Neural cell (in vitro differentiated cells): ENCODE data around the gene TFF2. TPM values are rescaled to one million over a fixed set of nuclear protein-coding genes. Genes with fewer than 3 reads are reported as not detected.

Source experiments
- H2AFZ ChIP-seq: fragments of 200-600, 300-800 bp; sonication (generic), shearing (Covaris generic); 2 replicates; pipeline ENCODE4 v1.6.0; 2014; ENCODE audit warnings: low read depth, mild to moderate bottlenecking, antibody characterized with exemption, low read length, moderate library complexity
- H3F3A ChIP-seq: fragments of 200-600 bp; shearing (Covaris generic); 2 replicates; pipeline ENCODE4 v1.6.1; 2016; ENCODE audit warnings: mild to moderate bottlenecking, moderate library complexity, mixed read lengths, antibody characterized with exemption, low read length; ENCODE audit not compliant: insufficient read depth, poor library complexity, severe bottlenecking
- H3K27ac ChIP-seq: fragments of 200-600, 300-800 bp; sonication (generic), shearing (Covaris generic); 2 replicates; pipeline ENCODE4 v1.5.1; 2014; ENCODE audit warnings: mild to moderate bottlenecking, low read length, moderate library complexity
- H3K27me3 ChIP-seq: fragments of 300-800, 200-600 bp; sonication (generic), shearing (Covaris generic); 2 replicates; pipeline ENCODE4 v1.6.0; 2014; ENCODE audit warnings: mild to moderate bottlenecking, low read depth, low read length, moderate library complexity; ENCODE audit not compliant: insufficient read depth
- H3K36me3 ChIP-seq: fragments of 300-800, 200-600 bp; sonication (generic), shearing (Covaris generic); 2 replicates; pipeline ENCODE4 v1.5.1; 2014; ENCODE audit warnings: mild to moderate bottlenecking, antibody characterized with exemption, low read length, moderate library complexity; ENCODE audit not compliant: insufficient read depth
- H3K4me2 ChIP-seq: fragments of 300-800, 200-600 bp; sonication (generic), shearing (Covaris generic); 2 replicates; pipeline ENCODE4 v1.6.0; 2014; ENCODE audit warnings: mild to moderate bottlenecking, low read length
- H3K4me3 ChIP-seq: fragments of 300-800, 200-600 bp; sonication (generic), shearing (Covaris generic); 2 replicates; pipeline ENCODE4 v1.5.1; 2014; ENCODE audit warnings: mild to moderate bottlenecking, low read length, moderate library complexity
- H3K79me2 ChIP-seq: fragments of 200-600 bp; shearing (Covaris generic); replicated peaks from 2 replicates; pipeline ENCODE4 v1.6.0; 2014; ENCODE audit warnings: mild to moderate bottlenecking, low read length, moderate library complexity; ENCODE audit not compliant: insufficient read depth
- H3K9ac ChIP-seq: fragments of 300-800, 200-600 bp; sonication (generic), shearing (Covaris generic); 2 replicates; pipeline ENCODE4 v1.6.1; 2016; ENCODE audit warnings: mild to moderate bottlenecking, low read length, mixed read lengths
- H3K9me2 ChIP-seq: fragments of 200-600 bp; shearing (Covaris generic); 2 replicates; pipeline ENCODE4 v1.6.1; 2016; ENCODE audit warnings: mild to moderate bottlenecking, low read length, mixed read lengths; ENCODE audit not compliant: insufficient read depth
- H3K9me3 ChIP-seq: fragments of 200-600, 300-800 bp; sonication (generic), shearing (Covaris generic); 2 replicates; pipeline ENCODE4 v1.6.1; 2016; ENCODE audit warnings: mild to moderate bottlenecking, mixed run types, low read length, moderate library complexity, mixed read lengths
- H4K20me1 ChIP-seq: fragments of 200-600 bp; shearing (Covaris generic); 2 replicates; pipeline ENCODE4 v1.6.1; 2016; ENCODE audit warnings: mild to moderate bottlenecking, mixed run types; ENCODE audit not compliant: insufficient read depth
- CTCF ChIP-seq: fragments of 450-650 bp; IDR thresholded peaks from 2 replicates; pipeline ENCODE4 v1.5.1; 2014; ENCODE audit warnings: antibody characterized with exemption, mild to moderate bottlenecking, moderate library complexity; ENCODE audit not compliant: poor library complexity, severe bottlenecking
- EP300 ChIP-seq: fragments of 450-650 bp; conservative IDR thresholded peaks from 2 replicates; pipeline ENCODE4 v1.6.1; 2014; ENCODE audit warnings: antibody characterized with exemption, mild to moderate bottlenecking, moderate library complexity; ENCODE audit not compliant: poor library complexity, severe bottlenecking
- EZH2 ChIP-seq: fragments of 200-600, 300-800 bp; shearing (Covaris generic), sonication (generic); IDR thresholded peaks from 2 replicates; pipeline ENCODE4 v1.6.1; 2014; ENCODE audit warnings: antibody characterized with exemption, low read length, borderline replicate concordance, mild to moderate bottlenecking; ENCODE audit not compliant: insufficient read depth, poor library complexity, severe bottlenecking
- MXI1 ChIP-seq: fragments of 450-650 bp; conservative IDR thresholded peaks from 2 replicates; pipeline ENCODE4 v1.6.1; 2014; ENCODE audit warnings: antibody characterized with exemption, mild to moderate bottlenecking; ENCODE audit not compliant: poor library complexity, severe bottlenecking
- POLR2AphosphoS5 ChIP-seq: IDR thresholded peaks from 2 replicates; pipeline ENCODE4 v1.6.1; 2012
- RAD21 ChIP-seq: fragments of 450-650 bp; conservative IDR thresholded peaks from 2 replicates; pipeline ENCODE4 v1.6.1; 2014; ENCODE audit warnings: antibody characterized with exemption, mild to moderate bottlenecking, moderate library complexity
- SMC3 ChIP-seq: fragments of 450-650 bp; conservative IDR thresholded peaks from 2 replicates; pipeline ENCODE4 v1.6.1; 2014; ENCODE audit warnings: antibody characterized with exemption, mild to moderate bottlenecking, moderate library complexity; ENCODE audit not compliant: poor library complexity
- TAF1 ChIP-seq: IDR thresholded peaks from 2 replicates; pipeline ENCODE4 v1.6.1; 2012; ENCODE audit warnings: low read depth
- polyA minus RNA-seq: library from RNA; depleted of rRNA, polyadenylated mRNA; stranded (reverse); fragments of >200 nt; gene quantifications from 2 replicates; pipeline ENCODE4 v1.2.3, GENCODE V29; 2014
- polyA plus RNA-seq: library from polyadenylated mRNA; depleted of rRNA; stranded (reverse); fragments of >200 nt; gene quantifications from 2 replicates; pipeline ENCODE4 v1.2.3, GENCODE V29; 2014
- TF ChIP-seq, protein P1 (sequence below): IDR thresholded peaks from 2 replicates; pipeline ENCODE4 v1.6.1; 2012; ENCODE audit warnings: borderline replicate concordance

TFF2 gene, protein sequence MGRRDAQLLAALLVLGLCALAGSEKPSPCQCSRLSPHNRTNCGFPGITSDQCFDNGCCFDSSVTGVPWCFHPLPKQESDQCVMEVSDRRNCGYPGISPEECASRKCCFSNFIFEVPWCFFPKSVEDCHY
- polyA plus RNA-seq, result not detected in 2 replicates
- not detected in 2 replicates for polyA minus RNA-seq

DNA sequence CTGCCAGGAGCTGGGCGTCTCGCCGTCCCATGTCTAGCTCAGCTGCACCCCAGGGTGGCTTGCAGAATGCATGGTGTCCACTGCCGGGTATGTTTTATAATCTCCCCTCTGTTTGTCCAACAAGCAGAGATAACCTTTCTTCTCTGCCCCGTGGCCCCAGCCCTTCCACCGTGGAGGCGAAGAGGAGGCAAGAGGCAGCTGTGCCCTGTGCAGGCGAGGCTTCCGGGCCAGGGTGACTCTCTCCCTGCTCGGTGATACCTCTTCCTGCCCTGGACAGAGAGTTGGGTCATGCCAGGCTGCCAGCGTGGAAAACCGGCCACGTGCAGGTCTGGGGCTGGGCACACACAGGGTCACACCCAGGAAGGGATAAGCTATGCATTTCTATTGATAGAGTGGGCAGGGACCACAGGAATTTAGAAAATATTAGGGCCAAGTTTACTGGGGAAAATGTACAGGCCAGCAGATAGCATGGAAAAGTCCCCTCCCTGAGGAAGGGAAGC lies at the start of gene TFF2:
Gene TFF2 (minus strand): TSS at position 68 of the 500 bp plus-strand sequence. CDS start 37 bp downstream, at position 31.
- no peak within 1 kb of the TSS for H3K27ac ChIP-seq
- H3K79me2 ChIP-seq, result no peaks in the 10 kb centered on the region
- H2AFZ ChIP-seq, result no peak within 1 kb of the TSS
- H3K36me3 ChIP-seq, result no peaks in the 10 kb centered on the region
- H3K27me3 ChIP-seq, result no peaks in the 10 kb centered on the region
- no peak within 1 kb of the TSS for H3K4me2 ChIP-seq
- H3K9me3 ChIP-seq, result no peaks in the 10 kb centered on the region
- H3K9me2 ChIP-seq, result no peaks in the 10 kb centered on the region
- H4K20me1 ChIP-seq, result no peaks in the 10 kb centered on the region
- H3F3A ChIP-seq, result no peaks in the 10 kb centered on the region
- H3K4me3 ChIP-seq, result no peak within 1 kb of the TSS
- no peak for TF ChIP-seq SMC3
- TF ChIP-seq POLR2AphosphoS5, result no peak
- TF ChIP-seq, protein P1, sequence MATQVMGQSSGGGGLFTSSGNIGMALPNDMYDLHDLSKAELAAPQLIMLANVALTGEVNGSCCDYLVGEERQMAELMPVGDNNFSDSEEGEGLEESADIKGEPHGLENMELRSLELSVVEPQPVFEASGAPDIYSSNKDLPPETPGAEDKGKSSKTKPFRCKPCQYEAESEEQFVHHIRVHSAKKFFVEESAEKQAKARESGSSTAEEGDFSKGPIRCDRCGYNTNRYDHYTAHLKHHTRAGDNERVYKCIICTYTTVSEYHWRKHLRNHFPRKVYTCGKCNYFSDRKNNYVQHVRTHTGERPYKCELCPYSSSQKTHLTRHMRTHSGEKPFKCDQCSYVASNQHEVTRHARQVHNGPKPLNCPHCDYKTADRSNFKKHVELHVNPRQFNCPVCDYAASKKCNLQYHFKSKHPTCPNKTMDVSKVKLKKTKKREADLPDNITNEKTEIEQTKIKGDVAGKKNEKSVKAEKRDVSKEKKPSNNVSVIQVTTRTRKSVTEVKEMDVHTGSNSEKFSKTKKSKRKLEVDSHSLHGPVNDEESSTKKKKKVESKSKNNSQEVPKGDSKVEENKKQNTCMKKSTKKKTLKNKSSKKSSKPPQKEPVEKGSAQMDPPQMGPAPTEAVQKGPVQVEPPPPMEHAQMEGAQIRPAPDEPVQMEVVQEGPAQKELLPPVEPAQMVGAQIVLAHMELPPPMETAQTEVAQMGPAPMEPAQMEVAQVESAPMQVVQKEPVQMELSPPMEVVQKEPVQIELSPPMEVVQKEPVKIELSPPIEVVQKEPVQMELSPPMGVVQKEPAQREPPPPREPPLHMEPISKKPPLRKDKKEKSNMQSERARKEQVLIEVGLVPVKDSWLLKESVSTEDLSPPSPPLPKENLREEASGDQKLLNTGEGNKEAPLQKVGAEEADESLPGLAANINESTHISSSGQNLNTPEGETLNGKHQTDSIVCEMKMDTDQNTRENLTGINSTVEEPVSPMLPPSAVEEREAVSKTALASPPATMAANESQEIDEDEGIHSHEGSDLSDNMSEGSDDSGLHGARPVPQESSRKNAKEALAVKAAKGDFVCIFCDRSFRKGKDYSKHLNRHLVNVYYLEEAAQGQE, result no peak
- no peak within 1 kb of the TSS for H3K9ac ChIP-seq

- H3K4me2 ChIP-seq, result no peak overlapping the region
- H3K79me2 ChIP-seq, result no peaks in the 10 kb centered on the region
- no peaks in the 10 kb centered on the region for H3K9me3 ChIP-seq
- H4K20me1 ChIP-seq, result no peaks in the 10 kb centered on the region
- no peak overlapping the region for H2AFZ ChIP-seq
- H3K36me3 ChIP-seq, result no peaks in the 10 kb centered on the region
- no peak overlapping the region for H3K4me3 ChIP-seq
- H3K27ac ChIP-seq, result no peak overlapping the region
- no peaks in the 10 kb centered on the region for H3K27me3 ChIP-seq
- TF ChIP-seq MXI1, result no peak
- TF ChIP-seq EZH2, result no peak
- TF ChIP-seq SMC3, result no peak
- no peak for TF ChIP-seq TAF1
- no peak for TF ChIP-seq POLR2AphosphoS5
- TF ChIP-seq, protein P1, result no peak
- TF ChIP-seq CTCF, result no peak
- TF ChIP-seq EP300, result no peak
- no peak for TF ChIP-seq RAD21
- H3K9ac ChIP-seq, result no peak overlapping the region
- H3K9me2 ChIP-seq, result no peaks in the 10 kb centered on the region
- H3F3A ChIP-seq, result no peaks in the 10 kb centered on the region
Measured at GRCh38 chr21:42400525-42400924, 49.7 kb upstream of the TFF2 start.
